Bronchial epithelial cell (primary cell): ENCODE data around the gene YPEL3. TPM values are rescaled to one million over a fixed set of nuclear protein-coding genes. Genes with fewer than 3 reads are reported as not detected.

ENCODE experiments used
- DNase-seq: peaks from one replicate; pipeline ENCODE4 v3.0.0-alpha.2; 2010; ENCODE audit warnings: low read depth
- FAIRE-seq: peaks from 2 replicates; lab custom pipeline; 2011; peaks lifted over from hg19 to GRCh38; lab: Jason Lieb, UNC
- H3K27me3 ChIP-seq: 2 replicates; pipeline ENCODE4 v1.5.1; 2011; ENCODE audit warnings: low read length; ENCODE audit not compliant: control insufficient read depth, insufficient read depth
- H3K36me3 ChIP-seq: 2 replicates; pipeline ENCODE4 v1.5.1; 2011; ENCODE audit warnings: low read length; ENCODE audit not compliant: control insufficient read depth, insufficient read depth
- H3K4me3 ChIP-seq: 2 replicates; pipeline ENCODE4 v1.5.1; 2011; ENCODE audit warnings: mild to moderate bottlenecking, low read depth, low read length, control low read depth
- total RNA-seq: library from RNA; depleted of rRNA; stranded (reverse); fragments of >200 nt; gene quantifications from 2 replicates; pipeline ENCODE4 v1.2.1, GENCODE V29; 2014
- TF ChIP-seq, protein P1 (sequence below): IDR thresholded peaks from 2 replicates; pipeline ENCODE4 v1.5.1; 2011; ENCODE audit warnings: mild to moderate bottlenecking, moderate library complexity, low read length, control low read depth, inconsistent platforms; ENCODE audit not compliant: insufficient read depth, severe bottlenecking

YPEL3 gene
- total RNA-seq, 1 donor from 2014 or later: 3.7 TPM

DNA sequence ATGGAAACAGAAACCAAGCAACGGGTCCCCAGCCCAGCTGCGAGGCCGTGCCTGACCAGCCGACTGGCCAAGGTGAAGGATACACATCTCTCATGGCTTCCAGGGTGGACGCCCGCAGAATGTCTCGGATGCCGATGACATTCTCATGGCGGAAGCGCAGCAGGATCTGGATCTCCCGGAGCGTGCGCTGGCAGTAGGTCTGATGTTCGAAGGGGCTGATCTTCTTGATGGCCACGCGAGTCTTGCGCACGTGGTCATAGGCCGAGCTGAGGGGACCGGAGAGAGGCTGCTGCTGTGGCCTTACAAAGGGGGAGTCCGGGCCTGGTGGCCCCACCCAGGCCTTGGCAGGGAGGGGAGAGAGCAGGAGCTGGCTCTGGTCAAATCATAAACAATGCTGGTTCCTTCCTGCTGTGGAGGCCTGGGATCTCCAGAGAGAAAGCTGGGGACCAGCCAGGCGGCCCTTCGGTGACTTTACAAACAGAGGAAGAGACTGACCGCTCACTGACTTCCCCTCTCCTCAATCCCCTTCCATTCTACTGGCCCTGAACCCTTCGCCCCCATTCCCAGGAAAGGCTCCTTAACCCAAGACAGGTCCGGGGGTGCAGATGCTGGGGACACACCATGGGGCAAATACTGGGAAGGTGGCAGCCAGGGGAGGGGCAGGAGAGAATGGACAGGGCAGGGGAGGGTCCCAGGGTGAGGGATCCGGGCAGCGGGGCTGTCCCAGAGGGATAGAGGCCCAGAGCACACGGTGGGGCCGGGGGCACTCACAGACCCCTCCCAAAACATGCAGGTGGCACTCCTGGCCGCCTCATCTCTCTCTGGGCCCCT lies 25.9 kb upstream of the YPEL3 start:
- Histone ChIP-seq H3K36me3 (no peaks in the 10 kb centered on the region), H3K4me3 (peak overlapping the region; percentile 63), H3K27me3 (no peaks in the 10 kb centered on the region)
- no peak for DNase-seq
- TF ChIP-seq, protein P1, sequence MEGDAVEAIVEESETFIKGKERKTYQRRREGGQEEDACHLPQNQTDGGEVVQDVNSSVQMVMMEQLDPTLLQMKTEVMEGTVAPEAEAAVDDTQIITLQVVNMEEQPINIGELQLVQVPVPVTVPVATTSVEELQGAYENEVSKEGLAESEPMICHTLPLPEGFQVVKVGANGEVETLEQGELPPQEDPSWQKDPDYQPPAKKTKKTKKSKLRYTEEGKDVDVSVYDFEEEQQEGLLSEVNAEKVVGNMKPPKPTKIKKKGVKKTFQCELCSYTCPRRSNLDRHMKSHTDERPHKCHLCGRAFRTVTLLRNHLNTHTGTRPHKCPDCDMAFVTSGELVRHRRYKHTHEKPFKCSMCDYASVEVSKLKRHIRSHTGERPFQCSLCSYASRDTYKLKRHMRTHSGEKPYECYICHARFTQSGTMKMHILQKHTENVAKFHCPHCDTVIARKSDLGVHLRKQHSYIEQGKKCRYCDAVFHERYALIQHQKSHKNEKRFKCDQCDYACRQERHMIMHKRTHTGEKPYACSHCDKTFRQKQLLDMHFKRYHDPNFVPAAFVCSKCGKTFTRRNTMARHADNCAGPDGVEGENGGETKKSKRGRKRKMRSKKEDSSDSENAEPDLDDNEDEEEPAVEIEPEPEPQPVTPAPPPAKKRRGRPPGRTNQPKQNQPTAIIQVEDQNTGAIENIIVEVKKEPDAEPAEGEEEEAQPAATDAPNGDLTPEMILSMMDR: no peak
- no peak for FAIRE-seq

DNA sequence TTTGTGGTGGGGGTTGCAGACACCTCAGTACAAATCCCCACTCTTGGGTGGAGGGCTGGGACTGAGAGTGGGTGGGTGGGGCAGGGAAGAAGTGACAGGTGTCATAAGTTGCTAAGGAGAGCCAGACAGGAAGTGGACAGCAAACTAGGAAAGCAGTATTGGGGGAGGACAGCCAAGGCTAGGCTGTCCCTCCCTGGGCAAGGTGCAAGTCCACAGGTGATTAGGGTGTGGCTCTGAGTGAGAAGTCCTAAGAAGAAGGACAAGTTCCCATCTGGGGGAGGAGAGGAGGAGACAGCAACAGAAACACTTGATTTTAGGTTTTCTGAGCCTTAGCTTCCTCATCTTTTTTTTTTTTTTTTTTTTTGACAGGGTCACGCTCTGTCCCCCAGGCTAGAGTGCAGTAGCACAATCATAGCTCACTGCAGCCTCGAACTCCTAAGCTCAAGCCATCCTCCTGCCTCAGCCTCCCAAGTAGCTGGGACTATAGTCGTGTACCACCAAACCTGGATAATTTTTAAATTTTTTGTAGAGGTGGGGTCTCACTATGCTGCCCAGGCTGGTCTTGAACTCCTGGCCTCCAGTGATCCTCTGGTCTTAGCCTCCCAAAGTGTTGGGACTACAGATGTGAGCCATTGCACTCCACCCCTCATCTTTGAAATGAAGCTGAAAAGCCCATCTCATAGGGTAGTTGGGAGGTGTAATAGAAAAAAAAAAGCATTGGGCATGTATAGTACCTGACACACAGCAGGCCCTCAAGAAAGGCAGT lies 24.5 kb upstream of the YPEL3 start:
- Histone ChIP-seq H3K4me3 (no peak overlapping the region), H3K36me3 (no peaks in the 10 kb centered on the region), H3K27me3 (no peaks in the 10 kb centered on the region)
- TF ChIP-seq, protein P1: no peak
- no peak for FAIRE-seq
- no peak for DNase-seq

DNA sequence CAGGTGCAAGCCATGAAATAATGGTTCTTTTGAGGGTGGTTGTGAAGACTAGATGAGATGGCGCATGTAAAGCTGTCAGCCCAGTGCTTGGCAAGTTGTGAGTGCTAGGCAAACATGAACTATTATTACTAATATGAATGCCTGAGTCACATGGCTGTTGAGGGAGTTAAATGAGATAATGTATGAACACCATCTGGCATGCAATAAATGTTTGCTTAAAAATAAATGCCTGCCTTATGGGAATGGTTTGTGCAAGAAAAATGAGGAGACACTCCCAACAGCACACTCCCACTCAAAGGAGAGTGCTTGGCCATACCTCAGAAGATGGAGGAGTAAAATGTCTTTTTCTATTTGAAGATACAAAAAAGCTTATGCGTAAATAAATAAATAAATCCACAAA lies 23.4 kb upstream of the YPEL3 start:
- H3K4me3 ChIP-seq: no peak overlapping the region
- H3K36me3 ChIP-seq: no peaks in the 10 kb centered on the region
- DNase-seq (peak; percentile 20), FAIRE-seq (no peak)
- no peaks in the 10 kb centered on the region for H3K27me3 ChIP-seq
- TF ChIP-seq, protein P1: no peak

DNA sequence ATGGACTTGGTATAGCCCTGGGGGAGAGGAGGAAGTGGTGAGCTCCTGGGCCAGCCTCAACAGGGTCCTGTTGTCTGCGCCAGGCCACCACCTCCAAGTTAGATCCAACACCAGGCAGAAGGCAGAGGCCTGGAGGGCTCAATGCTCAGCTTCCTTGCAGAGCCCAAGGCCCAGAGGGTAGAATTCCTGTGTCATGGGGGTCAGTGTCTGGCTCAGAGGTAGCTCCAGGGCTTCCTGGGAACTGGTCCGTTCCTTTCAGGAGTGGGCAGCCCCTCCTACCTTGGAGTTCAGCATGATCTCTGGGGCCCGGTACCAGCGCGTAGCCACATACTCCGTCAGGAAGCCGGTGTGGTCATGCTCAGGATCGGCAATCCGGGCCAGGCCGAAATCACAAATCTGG lies 21.8 kb upstream of the YPEL3 start:
- H3K4me3 ChIP-seq: no peak overlapping the region
- no peak for FAIRE-seq
- no peaks in the 10 kb centered on the region for H3K36me3 ChIP-seq
- TF ChIP-seq, protein P1: no peak
- DNase-seq: no peak
- H3K27me3 ChIP-seq: no peaks in the 10 kb centered on the region

DNA sequence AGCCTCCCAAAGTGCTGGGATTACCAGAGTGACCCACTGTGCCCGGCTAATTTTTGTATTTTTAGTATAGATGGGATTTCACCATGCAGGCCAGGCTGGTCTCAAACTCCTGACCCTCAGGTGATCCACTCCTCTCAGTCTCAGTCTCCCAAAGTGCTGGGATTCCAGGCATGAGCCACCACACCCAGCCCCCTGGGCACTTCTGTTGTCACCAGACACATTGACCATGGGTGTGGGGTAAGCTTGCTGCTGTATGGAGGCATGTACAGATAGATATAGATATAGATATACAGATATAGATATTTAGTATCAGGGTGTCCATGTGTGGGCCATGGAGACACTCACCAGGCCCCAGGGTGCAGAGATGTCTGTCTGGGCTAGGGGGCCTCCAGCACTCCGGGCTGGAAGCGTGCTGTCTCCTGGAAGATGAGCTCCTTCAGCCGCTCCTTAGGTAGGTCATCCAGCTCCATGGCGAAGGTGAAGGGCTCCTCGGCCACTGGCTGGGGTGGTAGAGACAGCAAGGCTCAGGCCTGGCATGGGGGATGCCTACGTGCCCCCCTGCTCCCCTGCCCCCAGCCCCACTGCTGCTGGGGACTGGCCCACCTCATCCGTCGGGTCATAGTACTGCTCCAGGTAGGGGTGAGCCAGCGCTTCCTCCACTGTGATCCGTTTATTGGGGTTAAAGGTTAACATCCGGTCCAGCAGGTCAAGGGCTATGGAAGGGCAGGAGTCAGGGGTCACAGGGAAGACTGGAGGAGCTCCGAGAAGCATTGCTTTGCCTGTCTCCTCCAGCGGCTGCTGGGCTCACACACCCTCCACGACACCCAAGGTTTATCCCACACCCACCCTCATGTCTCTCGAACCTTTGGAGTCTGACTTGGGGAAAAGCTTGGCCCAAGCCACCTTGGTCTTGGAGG lies 20.5 kb upstream of the YPEL3 start:
- no peak overlapping the region for H3K4me3 ChIP-seq
- no peaks in the 10 kb centered on the region for H3K27me3 ChIP-seq
- TF ChIP-seq, protein P1: no peak
- H3K36me3 ChIP-seq: no peaks in the 10 kb centered on the region
- no peak for DNase-seq
- FAIRE-seq: no peak
